Activated CD4-positive, alpha-beta memory T cell treated with anti-CD3 and anti-CD28 coated beads, Interleukin-2, amount 10 ng/mL, durations not matched to agents 7 days and 5 days (primary cell): ENCODE measurements around the gene PTX4. TPM values are rescaled to one million over a fixed set of nuclear protein-coding genes. Genes with fewer than 3 reads are reported as not detected.

Experiments
- CTCF ChIA-PET: fragments of 350-600 bp; sonication (Branson Sonifier 250); formaldehyde crosslinking; loops from one replicate; lab custom pipeline; 2021; ENCODE audit warnings: antibody characterized with exemption, inconsistent platforms; lab: Charles Lee
- POLR2A ChIA-PET: fragments of 350-600 bp; sonication (Branson Sonifier 250); formaldehyde crosslinking; loops from one replicate; lab custom pipeline; 2021; ENCODE audit warnings: antibody characterized with exemption; lab: Charles Lee
- DNase-seq: peaks from one replicate; pipeline ENCODE4 v3.0.0-alpha.2; 2020
- H3K27ac Mint-ChIP-seq: one replicate; pipeline ENCODE4 v1.8.0; 2021; ENCODE audit warnings: mild to moderate bottlenecking, mixed read lengths
- H3K27me3 Mint-ChIP-seq: one replicate; pipeline ENCODE4 v1.8.0; 2021; ENCODE audit warnings: mixed read lengths
- H3K36me3 Mint-ChIP-seq: one replicate; pipeline ENCODE4 v1.8.0; 2021; ENCODE audit warnings: low read depth, mixed read lengths
- H3K4me1 Mint-ChIP-seq: one replicate; pipeline ENCODE4 v1.8.0; 2021; ENCODE audit warnings: mixed read lengths
- H3K4me3 Mint-ChIP-seq: one replicate; pipeline ENCODE4 v1.8.0; 2021; ENCODE audit warnings: mild to moderate bottlenecking, mixed read lengths
- H3K9me3 Mint-ChIP-seq: one replicate; pipeline ENCODE4 v1.8.0; 2021; ENCODE audit warnings: mixed read lengths
- total RNA-seq, 2 experiments: library from RNA; stranded (reverse); gene quantifications; one replicate each; pipeline ENCODE4 v1.2.3, GENCODE V29; 2021

The PTX4 gene
- total RNA-seq, 2 experiments from 2014 or later = not detected

- no peaks in the 10 kb centered on the region for H3K9me3 Mint-ChIP-seq
- peaks cover 25% of the 10 kb centered on the region for H3K36me3 Mint-ChIP-seq
- CTCF ChIA-PET = no interaction called here
- no peak overlapping the region for H3K4me3 Mint-ChIP-seq
- no peaks in the 10 kb centered on the region for H3K27me3 Mint-ChIP-seq
- no peak overlapping the region for H3K27ac Mint-ChIP-seq
- DNase-seq = no peak
- POLR2A ChIA-PET = interaction anchor here (1.4 kb wide), 2 partner anchors 9 to 10 kb away, joined by 3 to 6 read pairs; partner anchors contain the start of gene TELO2
- no peaks in the 10 kb centered on the region for H3K4me1 Mint-ChIP-seq
Measured at GRCh38 chr16:1502092-1503004, 13.6 kb upstream of the PTX4 start.

GRCh38 chr16:1501630-1502029 is 12.9 kb upstream of the PTX4 start:
- H3K27ac Mint-ChIP-seq = no peak overlapping the region
- DNase-seq = no peak
- no peaks in the 10 kb centered on the region for H3K27me3 Mint-ChIP-seq
- no peaks in the 10 kb centered on the region for H3K9me3 Mint-ChIP-seq
- H3K4me3 Mint-ChIP-seq = no peak overlapping the region
- peaks cover 2% of the 10 kb centered on the region for H3K4me1 Mint-ChIP-seq
- POLR2A ChIA-PET = interaction anchor here (1.4 kb wide), 1 partner anchor 9 kb away, joined by 3 read pairs; no protein-coding TSS in a partner anchor
- CTCF ChIA-PET = no interaction called here
- peaks cover 25% of the 10 kb centered on the region for H3K36me3 Mint-ChIP-seq

GRCh38 chr16:1500465-1501150 is 11.9 kb upstream of the PTX4 start:
- POLR2A ChIA-PET = interaction anchor here (1.4 kb wide), 1 partner anchor 8 kb away, joined by 3 read pairs; no protein-coding TSS in a partner anchor
- Mint-ChIP-seq H3K4me1 (peaks cover 3% of the 10 kb centered on the region), H3K27ac (no peak overlapping the region), H3K4me3 (no peak overlapping the region), H3K9me3 (no peaks in the 10 kb centered on the region), H3K36me3 (peaks cover 23% of the 10 kb centered on the region), H3K27me3 (no peaks in the 10 kb centered on the region)
- DNase-seq = no peak
- CTCF ChIA-PET = no interaction called here

GRCh38 chr16:1499756-1500464 is 11.2 kb upstream of the PTX4 start:
- Mint-ChIP-seq H3K36me3 (peaks cover 22% of the 10 kb centered on the region), H3K4me1 (peaks cover 3% of the 10 kb centered on the region), H3K4me3 (no peak overlapping the region), H3K9me3 (no peaks in the 10 kb centered on the region), H3K27ac (no peak overlapping the region), H3K27me3 (no peaks in the 10 kb centered on the region)
- ChIA-PET CTCF (no interaction called here), POLR2A (no interaction called here)
- DNase-seq = no peak

GRCh38 chr16:1498899-1499676 is 10.3 kb upstream of the PTX4 start:
- ChIA-PET CTCF (no interaction called here), POLR2A (no interaction called here)
- peaks cover 7% of the 10 kb centered on the region for H3K4me1 Mint-ChIP-seq
- peaks cover 22% of the 10 kb centered on the region for H3K36me3 Mint-ChIP-seq
- DNase-seq = no peak
- no peaks in the 10 kb centered on the region for H3K27me3 Mint-ChIP-seq
- no peak overlapping the region for H3K4me3 Mint-ChIP-seq
- no peaks in the 10 kb centered on the region for H3K9me3 Mint-ChIP-seq
- H3K27ac Mint-ChIP-seq = no peak overlapping the region

- Mint-ChIP-seq H3K4me3 (no peak overlapping the region), H3K4me1 (peaks cover 20% of the 10 kb centered on the region), H3K36me3 (peaks cover 16% of the 10 kb centered on the region), H3K27ac (no peak overlapping the region), H3K27me3 (no peaks in the 10 kb centered on the region), H3K9me3 (no peaks in the 10 kb centered on the region)
- no peak for DNase-seq
- ChIA-PET POLR2A (no interaction called here), CTCF (no interaction called here)
Measured at GRCh38 chr16:1497014-1497598, 8.4 kb upstream of the PTX4 start.

- ChIA-PET POLR2A (no interaction called here), CTCF (no interaction called here)
- Mint-ChIP-seq H3K27me3 (no peaks in the 10 kb centered on the region), H3K27ac (no peak overlapping the region), H3K9me3 (no peaks in the 10 kb centered on the region), H3K4me3 (no peak overlapping the region), H3K36me3 (peaks cover 13% of the 10 kb centered on the region), H3K4me1 (peaks cover 20% of the 10 kb centered on the region)
- DNase-seq = no peak
Measured at GRCh38 chr16:1496464-1496863, 7.7 kb upstream of the PTX4 start.

- Mint-ChIP-seq H3K9me3 (no peaks in the 10 kb centered on the region), H3K27me3 (no peaks in the 10 kb centered on the region)
- POLR2A ChIA-PET = no interaction called here
Measured at GRCh38 chr16:1495889-1496262, 7.1 kb upstream of the PTX4 start.

GRCh38 chr16:1495211-1495888 is 6.6 kb upstream of the PTX4 start:
- no peak for DNase-seq
- ChIA-PET CTCF (interaction anchor here (1.3 kb wide), 1 partner anchor 114 kb away, joined by 3 read pairs; no protein-coding TSS in a partner anchor), POLR2A (interaction anchor here (2.5 kb wide), 1 partner anchor 38 kb away, joined by 10 read pairs; the partner anchor contains the start of gene TMEM204)
- peaks cover 13% of the 10 kb centered on the region for H3K36me3 Mint-ChIP-seq
- no peak overlapping the region for H3K27ac Mint-ChIP-seq
- peaks cover 20% of the 10 kb centered on the region for H3K4me1 Mint-ChIP-seq
- no peaks in the 10 kb centered on the region for H3K27me3 Mint-ChIP-seq
- H3K9me3 Mint-ChIP-seq = no peaks in the 10 kb centered on the region
- H3K4me3 Mint-ChIP-seq = peak overlapping the region; percentile 50

More at GRCh38 chr16:1495889-1496262, 7.1 kb upstream of the PTX4 start:
- H3K4me1 Mint-ChIP-seq = peaks cover 20% of the 10 kb centered on the region
- CTCF ChIA-PET = no interaction called here
- DNase-seq = no peak
- peaks cover 13% of the 10 kb centered on the region for H3K36me3 Mint-ChIP-seq
- no peak overlapping the region for H3K27ac Mint-ChIP-seq
- H3K4me3 Mint-ChIP-seq = no peak overlapping the region

GRCh38 chr16:1494711-1495110 is 6.0 kb upstream of the PTX4 start:
- Mint-ChIP-seq H3K4me1 (peaks cover 20% of the 10 kb centered on the region), H3K4me3 (peak overlapping the region; percentile 94), H3K9me3 (no peaks in the 10 kb centered on the region), H3K36me3 (peaks cover 13% of the 10 kb centered on the region), H3K27me3 (no peaks in the 10 kb centered on the region), H3K27ac (peak overlapping the region; percentile 35)
- ChIA-PET POLR2A (interaction anchor here (2.5 kb wide), 1 partner anchor 38 kb away, joined by 10 read pairs; the partner anchor contains the start of gene TMEM204), CTCF (interaction anchor here (0.8 to 1.3 kb wide), 2 partner anchors 20 to 114 kb away, joined by 3 read pairs; no protein-coding TSS in a partner anchor)
- no peak for DNase-seq

- POLR2A ChIA-PET = interaction anchor here (0.9 to 2.5 kb wide), 7 partner anchors 9 to 212 kb away, joined by 3 to 14 read pairs (median 5); partner anchors contain the start of genes JPT2, MAPK8IP3, TMEM204 and UQCC4
- no peaks in the 10 kb centered on the region for H3K9me3 Mint-ChIP-seq
- no peak for DNase-seq
- H3K27ac Mint-ChIP-seq = peak overlapping the region; percentile 70
- peaks cover 13% of the 10 kb centered on the region for H3K36me3 Mint-ChIP-seq
- no peaks in the 10 kb centered on the region for H3K27me3 Mint-ChIP-seq
- peaks cover 20% of the 10 kb centered on the region for H3K4me1 Mint-ChIP-seq
- H3K4me3 Mint-ChIP-seq = peak overlapping the region; percentile 94
- CTCF ChIA-PET = interaction anchor here (0.8 to 1.3 kb wide), 2 partner anchors 20 to 115 kb away, joined by 3 read pairs; no protein-coding TSS in a partner anchor
Measured at GRCh38 chr16:1494129-1494640, 5.4 kb upstream of the PTX4 start.
